Testis (tissue), 3 donors: ENCODE data around the gene OR6C4. TPM values are rescaled to one million over a fixed set of nuclear protein-coding genes. Genes with fewer than 3 reads are reported as not detected.
"Not testable (repeated sequence)": the region's sequence is repeated elsewhere in the genome, so short reads cannot be mapped to it uniquely, and the experiment has no call there.

Experiments
- DNase-seq: peaks from one replicate; pipeline ENCODE4 v3.0.0-alpha.2; 2019
- H3K27ac ChIP-seq, 2 donors: fragments of 200-600 bp; sonication (generic); one replicate each; pipeline ENCODE4 v1.5.1; 2019
- H3K27me3 ChIP-seq: fragments of 200-600 bp; sonication (generic); one replicate; pipeline ENCODE4 v1.5.1; 2019
- H3K36me3 ChIP-seq: fragments of 200-600 bp; sonication (generic); one replicate; pipeline ENCODE4 v1.5.1; 2017; ENCODE audit warnings: low read depth; ENCODE audit errors: missing control alignments
- H3K4me1 ChIP-seq: fragments of 200-600 bp; sonication (generic); one replicate; pipeline ENCODE4 v1.5.1; 2019
- H3K4me3 ChIP-seq, 2 donors: fragments of 200-600 bp; sonication (generic); one replicate each; pipeline ENCODE4 v1.5.1; 2017 to 2019
- H3K9me3 ChIP-seq: fragments of 200-600 bp; sonication (generic); one replicate; pipeline ENCODE4 v1.5.1; 2017
- POLR2A ChIP-seq: fragments of 450-650 bp; IDR thresholded peaks from one replicate; pipeline ENCODE4 v1.6.1; 2017; ENCODE audit warnings: antibody characterized with exemption, mild to moderate bottlenecking, moderate library complexity
- WGBS, 2 donors: methylation state at CpG; one replicate each; pipeline ENCODE4 v1.1.5; 2018; 5-methylcytosine and 5-hydroxymethylcytosine counted together
- intact Hi-C: fragments of 100-400 bp; cut with DNase I; formaldehyde crosslinking; loops from one replicate; pipeline ENCODE4 v1.15.1; 2023; ENCODE audit warnings: low total_unique reads
- polyA plus RNA-seq: library from polyadenylated mRNA; stranded (reverse); fragments of 350-450 nt; fragmentation: Illumina TruSeq; extraction: RNeasy Lipid Tissue Mini Kit (QIAGEN cat#74804); gene quantifications from one replicate; pipeline ENCODE4 v1.2.3, GENCODE V29; 2014; ENCODE audit warnings: low read depth, low replicate concordance; ENCODE audit not compliant: insufficient read depth
- total RNA-seq, 2 donors: library from RNA; depleted of rRNA; stranded (reverse); fragments of >200 nt; gene quantifications; one replicate each; pipeline ENCODE4 v1.2.3, GENCODE V29; 2016
- TF ChIP-seq, protein P1 (sequence below), 3 experiments: fragments of 450-650 bp in 2 of 3; fragments of 200-600 bp in 1 of 3; sonication (generic) in 1 of 3; IDR thresholded peaks; one replicate each; pipeline ENCODE4 v1.5.1; 2016 to 2019; ENCODE audit warnings: antibody characterized with exemption in 3 of 3, mild to moderate bottlenecking in 2 of 3, moderate library complexity in 1 of 3

Gene OR6C4
- total and polyA plus RNA-seq, 3 donors from 2014 or later: not detected

DNA sequence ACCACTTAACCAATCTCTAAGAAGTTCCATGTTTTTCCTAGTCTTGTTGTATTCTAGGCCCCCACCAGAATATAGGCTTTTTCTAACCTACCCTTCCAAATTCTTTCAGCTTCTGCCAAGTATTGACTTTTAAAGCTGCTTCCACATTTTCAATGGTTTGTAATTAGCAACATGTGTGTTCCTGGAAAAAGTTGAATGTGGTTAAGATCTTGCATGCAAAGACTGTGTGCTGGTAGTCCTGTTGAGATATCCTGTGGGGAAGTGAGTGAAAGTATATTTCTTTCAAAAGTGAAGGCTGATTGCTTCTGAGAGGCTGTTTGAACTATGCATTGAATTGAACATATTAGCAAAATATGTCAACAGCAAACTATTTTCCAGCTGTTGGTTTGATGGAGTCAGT is 646 bp upstream of the OR6C4 start:
- Histone ChIP-seq H3K9me3 (no peaks in the 10 kb centered on the region), H3K36me3 (no peaks in the 10 kb centered on the region), H3K27me3 (no peaks in the 10 kb centered on the region), H3K4me1 (no peaks in the 10 kb centered on the region), H3K4me3 (no peak overlapping the region), H3K27ac (no peak overlapping the region)
- DNase-seq: no peak
- TF ChIP-seq POLR2A: no peak
- TF ChIP-seq, protein P1, sequence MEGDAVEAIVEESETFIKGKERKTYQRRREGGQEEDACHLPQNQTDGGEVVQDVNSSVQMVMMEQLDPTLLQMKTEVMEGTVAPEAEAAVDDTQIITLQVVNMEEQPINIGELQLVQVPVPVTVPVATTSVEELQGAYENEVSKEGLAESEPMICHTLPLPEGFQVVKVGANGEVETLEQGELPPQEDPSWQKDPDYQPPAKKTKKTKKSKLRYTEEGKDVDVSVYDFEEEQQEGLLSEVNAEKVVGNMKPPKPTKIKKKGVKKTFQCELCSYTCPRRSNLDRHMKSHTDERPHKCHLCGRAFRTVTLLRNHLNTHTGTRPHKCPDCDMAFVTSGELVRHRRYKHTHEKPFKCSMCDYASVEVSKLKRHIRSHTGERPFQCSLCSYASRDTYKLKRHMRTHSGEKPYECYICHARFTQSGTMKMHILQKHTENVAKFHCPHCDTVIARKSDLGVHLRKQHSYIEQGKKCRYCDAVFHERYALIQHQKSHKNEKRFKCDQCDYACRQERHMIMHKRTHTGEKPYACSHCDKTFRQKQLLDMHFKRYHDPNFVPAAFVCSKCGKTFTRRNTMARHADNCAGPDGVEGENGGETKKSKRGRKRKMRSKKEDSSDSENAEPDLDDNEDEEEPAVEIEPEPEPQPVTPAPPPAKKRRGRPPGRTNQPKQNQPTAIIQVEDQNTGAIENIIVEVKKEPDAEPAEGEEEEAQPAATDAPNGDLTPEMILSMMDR (IDR thresholded peaks at IDR 0.05): no peak
- intact Hi-C loops: no loop called here

DNA sequence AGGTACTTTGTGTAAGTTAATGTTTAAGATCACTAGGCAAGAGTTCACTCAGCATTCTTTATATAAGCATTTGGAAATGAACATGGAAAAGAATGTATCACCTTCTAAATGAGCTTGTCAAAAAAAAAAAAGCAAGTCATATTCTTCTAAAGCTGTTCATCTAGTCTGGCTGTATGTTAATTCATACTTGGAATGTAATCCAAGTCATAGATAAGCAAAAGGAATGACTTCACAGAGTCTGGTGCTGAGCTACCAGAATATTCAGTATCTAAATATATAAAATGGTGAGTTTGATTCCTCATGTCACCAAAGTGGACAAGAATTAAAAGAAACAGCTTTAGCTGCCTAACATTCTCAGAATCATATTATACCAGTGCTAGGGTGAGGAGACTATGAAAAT is 4.9 kb downstream of the OR6C4 start:
- Histone ChIP-seq H3K27ac (no peak overlapping the region), H3K4me3 (no peak overlapping the region), H3K4me1 (no peaks in the 10 kb centered on the region), H3K36me3 (no peaks in the 10 kb centered on the region), H3K27me3 (no peaks in the 10 kb centered on the region), H3K9me3 (no peaks in the 10 kb centered on the region)
- intact Hi-C loops: no loop called here
- TF ChIP-seq, protein P1 (IDR thresholded peaks at IDR 0.05): no peak
- no peak for TF ChIP-seq POLR2A
- no peak for DNase-seq

DNA sequence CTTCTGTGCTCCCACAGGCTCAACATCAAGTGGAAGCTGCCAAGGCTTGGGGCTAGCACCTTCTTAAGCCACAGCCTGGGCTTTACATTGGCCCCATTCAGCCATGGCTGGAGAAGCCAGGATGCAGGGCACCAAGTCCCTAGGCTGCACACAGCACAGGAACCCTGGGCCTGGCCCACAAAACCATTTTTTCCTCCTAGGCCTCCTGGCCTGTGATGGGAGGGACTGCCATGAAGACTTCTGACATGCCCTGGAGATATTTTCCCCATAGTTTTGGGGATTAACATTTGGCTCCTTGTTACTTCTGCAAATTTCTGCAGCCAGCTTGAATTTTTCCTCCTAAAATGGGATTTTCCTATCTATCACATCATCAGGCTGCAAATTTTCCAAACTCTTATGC is 20.7 kb downstream of the OR6C4 start:
- H3K4me1 ChIP-seq, H3K9me3 ChIP-seq: not testable (repeated sequence)

DNA sequence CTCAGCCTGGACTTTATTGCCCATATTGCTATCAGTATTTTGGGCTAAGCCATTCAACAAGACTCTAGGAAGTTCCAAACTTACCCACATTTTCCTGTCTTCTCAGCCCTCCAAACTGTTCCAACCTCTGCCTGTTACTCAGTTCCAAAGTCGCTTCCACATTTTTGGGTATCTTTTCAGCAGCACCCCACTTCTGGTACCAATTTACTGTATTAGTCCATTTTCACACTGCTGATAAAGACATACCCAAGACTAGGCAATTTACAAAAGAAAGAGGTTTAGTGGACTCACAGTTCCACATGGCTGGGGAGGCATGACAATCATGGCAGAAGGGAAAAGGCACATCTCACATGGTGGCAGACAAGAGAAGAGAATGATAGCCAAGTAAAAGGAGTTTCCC is 21.3 kb downstream of the OR6C4 start:
- H3K4me1 ChIP-seq, H3K36me3 ChIP-seq, intact Hi-C loops, H3K27ac ChIP-seq, H3K27me3 ChIP-seq, H3K4me3 ChIP-seq, DNase-seq, H3K9me3 ChIP-seq: not testable (repeated sequence)
- 95% methylated on average over 1 of the region's 1 CpG for WGBS, 2 donors

More for the DNA sequence above, 20.7 kb downstream of the OR6C4 start:
- intact Hi-C loops, H3K4me3 ChIP-seq, H3K36me3 ChIP-seq, H3K27me3 ChIP-seq, H3K27ac ChIP-seq, DNase-seq: not testable (repeated sequence)

DNA sequence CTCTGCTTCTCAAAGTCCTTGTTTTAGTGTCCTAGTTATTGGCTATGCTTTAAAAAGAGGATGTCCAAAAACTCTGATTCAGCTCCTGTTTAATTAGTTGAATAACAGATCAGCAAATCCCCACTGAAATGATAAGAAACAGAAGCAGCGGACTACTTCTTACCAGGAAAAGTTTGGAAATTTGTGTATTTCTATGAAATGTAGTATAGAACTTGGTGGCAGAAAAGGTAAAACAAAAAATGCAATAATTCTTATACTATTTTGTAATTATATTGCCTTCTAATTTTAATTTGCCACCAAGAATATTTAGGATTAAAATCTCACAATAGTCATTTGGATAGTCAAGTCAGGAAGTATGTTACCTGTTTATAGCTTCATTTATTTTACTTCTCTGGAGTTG is 22.8 kb downstream of the OR6C4 start, which contains the start of gene OR2AP1:
TSS of gene OR2AP1 (plus strand) at position 301 of the 400 bp plus-strand sequence. CDS start 1,947 bp downstream, outside the sequence.
- no peaks in the 10 kb centered on the region for H3K9me3 ChIP-seq
- WGBS, 2 donors: 91 to 94% methylated on average over 1 of the region's 1 CpG
- H3K4me1 ChIP-seq: no peaks in the 10 kb centered on the region
- no peaks in the 10 kb centered on the region for H3K27me3 ChIP-seq
- H3K36me3 ChIP-seq: no peaks in the 10 kb centered on the region
- no peak for TF ChIP-seq POLR2A
- TF ChIP-seq, protein P1 (IDR thresholded peaks at IDR 0.05): no peak
- intact Hi-C loops: no loop called here
- no peak within 1 kb of the TSS for H3K27ac ChIP-seq
- no peak for DNase-seq
- no peak within 1 kb of the TSS for H3K4me3 ChIP-seq

DNA sequence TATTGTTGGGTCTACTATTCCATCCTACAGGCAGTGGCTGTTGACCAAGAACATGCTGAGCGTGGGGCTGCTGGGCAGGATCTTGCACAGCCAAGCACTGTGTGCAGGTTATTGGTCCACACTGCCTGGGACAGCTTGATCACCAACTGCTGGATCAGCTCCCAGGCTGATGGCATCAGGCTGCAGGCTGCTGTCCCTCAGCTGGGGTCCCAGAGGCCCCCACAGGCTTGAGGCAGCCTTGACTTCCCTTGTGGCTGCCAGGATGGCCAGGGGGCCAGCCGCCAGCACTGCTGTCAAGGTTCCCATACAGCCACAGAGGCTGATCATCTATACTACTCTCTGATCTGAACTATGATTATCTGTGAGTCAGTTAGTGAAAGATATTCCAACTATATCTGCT is 32.7 kb downstream of the OR6C4 start:
- no peak for DNase-seq
- Histone ChIP-seq H3K27ac (no peak overlapping the region), H3K4me3 (no peak overlapping the region), H3K27me3 (no peaks in the 10 kb centered on the region), H3K4me1 (no peaks in the 10 kb centered on the region), H3K9me3 (no peaks in the 10 kb centered on the region), H3K36me3 (no peaks in the 10 kb centered on the region)
- 69 to 83% methylated on average over 2 of the region's 2 CpGs for WGBS, 2 donors
- intact Hi-C loops: no loop called here
- no peak for TF ChIP-seq POLR2A
- TF ChIP-seq, protein P1 (IDR thresholded peaks at IDR 0.05): no peak
